DOHH2 (cell line): ENCODE data around the gene PKIG.

Experiments
- H3F3A ChIP-seq: fragments of 200-600 bp; sonication (generic), shearing (Covaris generic); 2 replicates; pipeline ENCODE4 v1.6.0; 2016; ENCODE audit warnings: antibody characterized with exemption, mild to moderate bottlenecking; ENCODE audit not compliant: control insufficient read depth, insufficient read depth
- H3K27ac ChIP-seq: fragments of 200-600 bp; sonication (generic); 2 replicates; pipeline ENCODE4 v1.5.1; 2014; ENCODE audit warnings: low read depth, mild to moderate bottlenecking, low read length, moderate library complexity
- H3K27me3 ChIP-seq: fragments of 200-600 bp; sonication (generic); 2 replicates; pipeline ENCODE4 v1.6.1; 2014; ENCODE audit warnings: mild to moderate bottlenecking, low read length, mixed read lengths; ENCODE audit not compliant: control insufficient read depth
- H3K36me3 ChIP-seq: fragments of 200-600 bp; sonication (generic); 2 replicates; pipeline ENCODE4 v1.6.1; 2014; ENCODE audit warnings: mild to moderate bottlenecking, low read length, moderate library complexity, mixed read lengths; ENCODE audit not compliant: control insufficient read depth
- H3K4me1 ChIP-seq: fragments of 200-600 bp; sonication (generic); 2 replicates; pipeline ENCODE4 v1.6.1; 2014; ENCODE audit warnings: mild to moderate bottlenecking, low read length, mixed read lengths; ENCODE audit not compliant: control insufficient read depth
- H3K4me2 ChIP-seq: fragments of 200-600 bp; sonication (generic); 2 replicates; pipeline ENCODE4 v1.6.0; 2014; ENCODE audit warnings: mild to moderate bottlenecking, low read length, moderate library complexity
- H3K4me3 ChIP-seq: fragments of 200-600 bp; sonication (generic); 2 replicates; pipeline ENCODE4 v1.5.1; 2014; ENCODE audit warnings: mild to moderate bottlenecking, low read length, mixed read lengths
- H3K79me2 ChIP-seq: fragments of 200-600 bp; sonication (generic); 2 replicates; pipeline ENCODE4 v1.6.1; 2014; ENCODE audit warnings: mild to moderate bottlenecking, low read length, mixed read lengths; ENCODE audit not compliant: control insufficient read depth
- H3K9me2 ChIP-seq: fragments of 200-600 bp; sonication (generic); replicated peaks from 2 replicates; pipeline ENCODE4 v1.6.1; 2014; ENCODE audit warnings: mild to moderate bottlenecking, low read length, mixed read lengths; ENCODE audit not compliant: control insufficient read depth
- H3K9me3 ChIP-seq: fragments of 200-600 bp; sonication (generic); 2 replicates; pipeline ENCODE4 v1.6.1; 2014; ENCODE audit warnings: antibody characterized with exemption, low read length, mixed read lengths; ENCODE audit not compliant: control insufficient read depth, insufficient read depth
- H4K20me1 ChIP-seq: fragments of 200-600 bp; sonication (generic); 2 replicates; pipeline ENCODE4 v1.6.0; 2014; ENCODE audit warnings: low read depth, mild to moderate bottlenecking, antibody characterized with exemption, low read length, moderate library complexity; ENCODE audit not compliant: control insufficient read depth, insufficient read depth
- CTCF ChIP-seq: fragments of 200-600 bp; sonication (generic); IDR thresholded peaks from one replicate; pipeline ENCODE4 v1.5.1; 2014; ENCODE audit warnings: antibody characterized with exemption, mild to moderate bottlenecking, low read depth, low read length; ENCODE audit not compliant: poor library complexity, severe bottlenecking
- EZH2phosphoT487 ChIP-seq: fragments of 200-600 bp; sonication (generic); IDR thresholded peaks from 2 replicates; pipeline ENCODE4 v1.6.1; 2017; ENCODE audit warnings: borderline replicate concordance, mild to moderate bottlenecking, antibody characterized with exemption, low read length, moderate library complexity, mixed read lengths

PKIG gene

GRCh38 chr20:44615169-44615791 is 32.9 kb downstream of the PKIG start:
- Histone ChIP-seq H3K4me1 (peaks cover 31% of the 10 kb centered on the region), H3K9me3 (no peaks in the 10 kb centered on the region), H3K9me2 (no peaks in the 10 kb centered on the region), H3K36me3 (peaks cover 75% of the 10 kb centered on the region), H3K4me3 (no peak overlapping the region), H4K20me1 (no peaks in the 10 kb centered on the region), H3F3A (peaks cover under 1% of the 10 kb centered on the region), H3K4me2 (no peak overlapping the region), H3K79me2 (peaks cover 24% of the 10 kb centered on the region), H3K27ac (no peak overlapping the region), H3K27me3 (no peaks in the 10 kb centered on the region)
- no peak for TF ChIP-seq CTCF
- TF ChIP-seq EZH2phosphoT487, result no peak

GRCh38 chr20:44615876-44616603 is 33.7 kb downstream of the PKIG start:
- no peak overlapping the region for H3K4me2 ChIP-seq
- H3K36me3 ChIP-seq, result peaks cover 79% of the 10 kb centered on the region
- no peak overlapping the region for H3K4me3 ChIP-seq
- TF ChIP-seq EZH2phosphoT487 (no peak), CTCF (no peak)
- H3K79me2 ChIP-seq, result peaks cover 16% of the 10 kb centered on the region
- peaks cover 4% of the 10 kb centered on the region; the same call in 1 of the 2 replicates for H3F3A ChIP-seq
- no peak overlapping the region for H3K27ac ChIP-seq
- no peaks in the 10 kb centered on the region for H3K27me3 ChIP-seq
- no peaks in the 10 kb centered on the region for H3K9me2 ChIP-seq
- H3K4me1 ChIP-seq, result peaks cover 23% of the 10 kb centered on the region
- no peaks in the 10 kb centered on the region for H3K9me3 ChIP-seq
- no peaks in the 10 kb centered on the region for H4K20me1 ChIP-seq

GRCh38 chr20:44616604-44616964 is 34.2 kb downstream of the PKIG start:
- Histone ChIP-seq H3K27me3 (no peaks in the 10 kb centered on the region), H3K9me3 (no peaks in the 10 kb centered on the region), H3K4me3 (no peak overlapping the region), H3F3A (peaks cover 4% of the 10 kb centered on the region; the same call in 1 of the 2 replicates), H3K9me2 (no peaks in the 10 kb centered on the region), H3K4me2 (no peak overlapping the region), H3K27ac (no peak overlapping the region), H3K4me1 (peaks cover 19% of the 10 kb centered on the region), H4K20me1 (no peaks in the 10 kb centered on the region), H3K79me2 (peaks cover 11% of the 10 kb centered on the region), H3K36me3 (peaks cover 80% of the 10 kb centered on the region)
- TF ChIP-seq EZH2phosphoT487 (no peak), CTCF (no peak)
